HS-27A (cell line): ENCODE data around the gene CALHM4.
"Not testable (repeated sequence)": the region's sequence is repeated elsewhere in the genome, so short reads cannot be mapped to it uniquely, and the experiment has no call there.

ENCODE experiments used
- DNase-seq: peaks from one replicate; pipeline ENCODE4 v3.0.0-alpha.2; 2012; ENCODE audit warnings: low read depth, missing footprints

CALHM4 gene

GRCh38 chr6:116577486-116577885 lies 23.9 kb downstream of the CALHM4 start:
- no peak for DNase-seq

- no peak for DNase-seq
Observed at GRCh38 chr6:116578335-116578734, 24.8 kb downstream of the CALHM4 start.

DNA sequence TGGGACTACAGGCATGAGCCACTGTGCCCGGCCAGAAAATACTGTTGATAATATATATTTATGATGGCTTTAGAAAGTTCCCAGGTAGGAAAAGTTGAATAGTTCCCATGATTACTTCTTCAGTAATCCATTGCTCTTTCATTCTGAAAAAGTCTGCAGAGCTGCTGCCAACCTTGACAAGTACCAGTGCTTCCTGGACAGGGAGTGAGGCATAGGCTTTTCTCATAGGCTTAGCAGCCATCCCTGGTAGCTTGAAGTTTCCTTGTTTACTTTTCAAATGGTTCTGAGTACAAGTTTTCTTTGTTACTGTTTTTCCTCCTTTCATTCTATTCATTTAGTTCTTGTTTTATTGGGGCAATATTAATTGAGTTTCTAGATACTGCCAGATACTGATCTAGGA lies 25.6 kb downstream of the CALHM4 start:
- no peak for DNase-seq

DNA sequence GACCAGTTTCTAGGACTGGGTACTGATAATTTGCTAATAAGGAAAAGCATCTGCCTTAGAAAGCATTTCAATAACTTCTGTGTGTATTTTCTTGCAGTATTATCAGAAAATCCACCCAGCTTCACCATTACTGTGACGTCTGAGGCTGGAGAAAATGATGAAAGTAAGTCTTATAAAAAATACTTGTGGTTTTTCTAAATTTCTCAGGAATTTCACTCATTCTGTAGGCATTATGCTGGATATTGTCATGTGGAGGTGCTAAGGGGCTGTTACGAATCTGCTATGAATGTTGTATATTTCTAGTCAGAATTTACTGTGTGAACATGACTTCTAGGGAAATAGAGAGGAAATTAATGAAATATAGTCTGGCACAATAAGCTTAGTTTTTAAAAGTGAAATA lies 26.6 kb downstream of the CALHM4 start:
- DNase-seq: no peak

DNA sequence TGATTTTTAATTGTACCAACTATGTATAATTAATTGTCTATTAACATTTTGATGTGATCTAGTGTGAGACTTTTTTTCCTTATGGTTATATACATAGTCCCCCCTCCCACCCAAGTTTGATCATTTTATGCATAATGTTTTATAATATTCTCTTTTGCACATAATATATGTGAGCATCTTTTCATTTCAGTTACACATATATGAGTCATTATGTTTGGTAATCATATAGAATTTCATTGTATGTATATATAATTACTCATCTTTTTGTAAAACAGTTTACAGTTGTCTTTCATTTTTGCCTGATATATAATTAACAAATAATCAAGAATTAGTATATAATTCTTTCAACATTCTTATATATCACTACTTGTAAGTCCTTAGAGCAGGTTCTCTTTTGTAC lies 32.7 kb downstream of the CALHM4 start:
- DNase-seq: no peak

DNA sequence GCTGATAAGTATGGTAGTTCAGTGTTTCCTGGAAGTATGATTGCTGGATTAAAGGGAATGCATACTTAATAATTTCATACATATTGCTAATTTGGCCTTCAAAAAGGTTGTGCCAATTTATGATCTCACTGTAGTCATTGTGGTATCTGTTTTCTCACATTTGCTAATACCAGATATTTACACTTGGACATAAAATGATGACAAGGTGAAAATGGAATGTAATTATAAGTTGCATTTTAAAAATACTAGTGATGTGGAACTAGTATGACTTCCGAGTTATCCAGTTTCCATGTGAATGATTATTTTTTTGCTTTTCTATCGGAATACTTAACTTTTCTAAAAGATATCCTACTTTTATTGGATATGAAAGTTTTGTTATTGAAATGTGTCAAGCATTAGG lies 33.2 kb downstream of the CALHM4 start:
- DNase-seq: no peak

DNA sequence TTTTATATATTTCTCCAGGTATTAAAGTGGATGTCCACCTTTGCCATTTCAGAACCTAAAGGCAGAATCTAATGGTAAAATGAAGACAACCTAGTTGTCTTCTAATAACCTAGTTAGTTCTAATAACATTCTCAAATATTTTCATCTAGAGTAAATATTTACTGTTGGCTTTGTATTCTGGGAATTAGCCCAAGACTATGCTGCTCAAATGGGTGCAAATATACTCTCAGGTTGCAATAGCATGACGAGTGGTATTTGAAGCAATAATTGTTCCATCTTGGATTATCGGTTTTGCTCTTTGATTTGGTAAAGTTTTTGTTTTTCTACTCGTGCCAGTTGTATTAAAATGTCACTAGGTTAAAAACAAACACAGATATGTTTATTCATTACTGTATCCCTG lies 41.7 kb downstream of the CALHM4 start:
- DNase-seq: no peak

- no peak for DNase-seq
Observed at GRCh38 chr6:116596815-116597214, 43.3 kb downstream of the CALHM4 start.

DNA sequence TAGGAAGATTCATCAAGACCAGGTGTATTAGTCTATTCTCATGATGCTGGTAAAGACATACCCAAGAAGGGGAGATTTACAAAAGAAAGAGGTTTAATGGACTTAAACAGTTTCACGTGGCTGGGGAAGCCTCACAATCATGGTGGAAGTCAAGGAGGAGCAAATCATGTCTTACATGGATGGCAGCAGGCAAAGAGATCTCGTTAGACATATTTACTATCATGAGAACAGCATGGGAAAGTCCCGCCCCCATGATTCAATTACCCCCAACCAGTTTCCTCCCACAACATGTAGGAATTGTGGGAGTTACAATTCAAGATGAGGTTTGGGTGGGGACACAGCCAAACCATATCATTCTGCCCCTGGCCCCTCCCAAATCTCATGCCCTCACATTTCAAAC lies 50.4 kb downstream of the CALHM4 start:
- not testable (repeated sequence) for DNase-seq

DNA sequence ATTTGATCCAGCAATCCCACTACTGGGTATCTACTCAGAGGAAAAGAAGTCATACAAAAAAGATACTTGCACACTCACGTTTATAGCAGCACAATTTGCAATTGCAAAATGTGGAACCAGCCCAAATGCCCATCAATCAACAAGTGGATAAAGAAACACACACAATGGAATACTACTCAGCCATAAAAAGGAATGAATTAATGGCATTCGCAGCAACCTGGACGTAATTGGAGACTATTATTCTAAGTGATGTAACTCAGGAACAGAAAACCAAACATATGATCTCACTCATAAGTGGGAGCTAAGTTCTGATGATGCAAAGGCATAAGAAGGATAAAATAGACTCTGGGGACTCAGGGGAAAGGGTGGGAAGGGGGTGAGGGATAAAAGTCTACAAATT lies 51.3 kb downstream of the CALHM4 start:
- DNase-seq: not testable (repeated sequence)

DNA sequence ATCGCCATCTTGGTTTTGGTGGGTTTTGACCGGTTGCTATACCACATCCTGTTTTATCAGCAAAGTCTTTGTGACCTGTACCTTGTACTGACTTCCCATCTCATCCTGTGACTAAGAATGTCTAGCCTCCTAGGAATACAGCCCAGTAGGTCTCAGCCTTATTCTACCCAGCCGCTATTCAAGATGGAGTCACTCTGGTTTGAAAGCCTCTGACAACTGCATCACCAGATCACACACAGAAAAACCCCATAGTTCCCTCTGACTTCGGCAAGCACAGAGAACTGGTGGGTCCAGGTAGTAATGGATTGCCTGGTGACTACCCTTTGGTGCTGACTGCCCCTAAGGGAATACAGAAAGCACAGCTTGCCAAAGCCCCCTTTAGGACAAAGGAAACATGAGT lies 52.4 kb downstream of the CALHM4 start:
- DNase-seq: no peak
